Jurkat, Clone E6-1 (cell line): ENCODE results near the gene ZNF774.
A peak's percentile ranks its signal among the peaks of the same experiment; 100 is the strongest.
"Not testable (repeated sequence)": the region's sequence is repeated elsewhere in the genome, so short reads cannot be mapped to it uniquely, and the experiment has no call there.

Experiments used
- DNase-seq: peaks from one replicate; pipeline ENCODE4 v3.0.0-alpha.2; 2011; ENCODE audit warnings: low read depth, low spot score
- H3K4me3 ChIP-seq: 2 replicates; pipeline ENCODE4 v1.5.1; 2011; ENCODE audit warnings: mild to moderate bottlenecking, low read length, control low read depth, moderate library complexity

The ZNF774 gene

GRCh38 chr15:90343302-90343790, 8.7 kb upstream of the ZNF774 start:
- H3K4me3 ChIP-seq = no peak overlapping the region
- DNase-seq = no peak

GRCh38 chr15:90344662-90345061, 7.4 kb upstream of the ZNF774 start:
- H3K4me3 ChIP-seq = no peak overlapping the region
- DNase-seq = no peak

GRCh38 chr15:90345857-90346256, 6.2 kb upstream of the ZNF774 start:
- H3K4me3 ChIP-seq = no peak overlapping the region
- DNase-seq = no peak

- not testable (repeated sequence) for DNase-seq, H3K4me3 ChIP-seq
Observed at GRCh38 chr15:90347431-90348065, 4.5 kb upstream of the ZNF774 start.

GRCh38 chr15:90348456-90348855, 3.6 kb upstream of the ZNF774 start:
- no peak for DNase-seq
- H3K4me3 ChIP-seq = no peak overlapping the region

GRCh38 chr15:90349072-90349471, 3.0 kb upstream of the ZNF774 start:
- no peak overlapping the region for H3K4me3 ChIP-seq
- no peak for DNase-seq

GRCh38 chr15:90349821-90350220, 2.3 kb upstream of the ZNF774 start:
- H3K4me3 ChIP-seq = no peak overlapping the region
- DNase-seq = no peak

GRCh38 chr15:90351479-90352106, 491 bp upstream of the ZNF774 start:
- peak overlapping the region; percentile 75 for H3K4me3 ChIP-seq
- DNase-seq = no peak

GRCh38 chr15:90354986-90355385, 2.9 kb downstream of the ZNF774 start:
- DNase-seq = no peak
- no peak overlapping the region for H3K4me3 ChIP-seq

- no peak overlapping the region for H3K4me3 ChIP-seq
- no peak for DNase-seq
Observed at GRCh38 chr15:90358124-90359033, 6.3 kb downstream of the ZNF774 start.

- DNase-seq = no peak
Observed at GRCh38 chr15:90360746-90361145, 8.7 kb downstream of the ZNF774 start.

GRCh38 chr15:90362936-90363212, 10.8 kb downstream of the ZNF774 start:
- no peak overlapping the region for H3K4me3 ChIP-seq
- DNase-seq = no peak

More at GRCh38 chr15:90360746-90361145, 8.7 kb downstream of the ZNF774 start:
- H3K4me3 ChIP-seq = no peak overlapping the region

GRCh38 chr15:90364251-90364650, 12.2 kb downstream of the ZNF774 start:
- DNase-seq = no peak
- no peak overlapping the region for H3K4me3 ChIP-seq

- DNase-seq = no peak
- H3K4me3 ChIP-seq = no peak overlapping the region
Observed at GRCh38 chr15:90365414-90366055, 13.5 kb downstream of the ZNF774 start.

- H3K4me3 ChIP-seq = no peak overlapping the region
- DNase-seq = no peak
Observed at GRCh38 chr15:90367576-90367975, 15.5 kb downstream of the ZNF774 start.

GRCh38 chr15:90375071-90375470, 23.0 kb downstream of the ZNF774 start:
- H3K4me3 ChIP-seq = no peak overlapping the region
- no peak for DNase-seq

- DNase-seq = peak; percentile 96
- H3K4me3 ChIP-seq = peak overlapping the region; percentile 15; the same call in 1 of the 2 replicates
Observed at GRCh38 chr15:90376789-90377188, 24.7 kb downstream of the ZNF774 start.

- no peak overlapping the region for H3K4me3 ChIP-seq
- no peak for DNase-seq
Observed at GRCh38 chr15:90379263-90379662, 27.2 kb downstream of the ZNF774 start.

GRCh38 chr15:90381515-90381914, 29.4 kb downstream of the ZNF774 start:
- DNase-seq = no peak
- no peak overlapping the region for H3K4me3 ChIP-seq

GRCh38 chr15:90382320-90382719, 30.2 kb downstream of the ZNF774 start:
- no peak for DNase-seq

More at GRCh38 chr15:90382320-90382719, 30.2 kb downstream of the ZNF774 start:
- no peak overlapping the region for H3K4me3 ChIP-seq
